ENCODE measurements around the gene KANSL1L. TPM values are rescaled to one million over a fixed set of nuclear protein-coding genes. Genes with fewer than 3 reads are reported as not detected.

The KANSL1L gene
- total RNA-seq, 1 donor from 2014 or later: 32.1 TPM

GRCh38 chr2:210086930-210087329, 84.3 kb downstream of the KANSL1L start:
- DNase-seq (ENCODE audit: low read depth): no peak

GRCh38 chr2:210086292-210086691, 84.9 kb downstream of the KANSL1L start:
- DNase-seq (ENCODE audit: low read depth): peak; percentile 6

- peak; percentile 36 for DNase-seq (ENCODE audit: low read depth)
Measured at GRCh38 chr2:210072922-210073509, 98.2 kb downstream of the KANSL1L start.

- no peak for DNase-seq (ENCODE audit: low read depth)
Measured at GRCh38 chr2:210072493-210072892, 98.7 kb downstream of the KANSL1L start.

- no peak for DNase-seq (ENCODE audit: low read depth)
Measured at GRCh38 chr2:210063306-210063705, 107.9 kb downstream of the KANSL1L start.

- DNase-seq (ENCODE audit: low read depth): no peak
Measured at GRCh38 chr2:210055825-210056224, 115.4 kb downstream of the KANSL1L start.

GRCh38 chr2:210054696-210055095, 116.5 kb downstream of the KANSL1L start:
- no peak for DNase-seq (ENCODE audit: low read depth)

GRCh38 chr2:210050885-210051284, 120.3 kb downstream of the KANSL1L start:
- DNase-seq (ENCODE audit: low read depth): no peak

GRCh38 chr2:210049831-210050230, 121.4 kb downstream of the KANSL1L start:
- DNase-seq (ENCODE audit: low read depth): peak; percentile 94

GRCh38 chr2:210046851-210047500, 124.2 kb downstream of the KANSL1L start:
- DNase-seq (ENCODE audit: low read depth): no peak

GRCh38 chr2:210038078-210038477, 133.1 kb downstream of the KANSL1L start:
- DNase-seq (ENCODE audit: low read depth): no peak

GRCh38 chr2:210035679-210036078, 135.5 kb downstream of the KANSL1L start:
- DNase-seq (ENCODE audit: low read depth): no peak

- no peak for DNase-seq (ENCODE audit: low read depth)
Measured at GRCh38 chr2:210034087-210034683, 137.0 kb downstream of the KANSL1L start.

- DNase-seq (ENCODE audit: low read depth): no peak
Measured at GRCh38 chr2:210028178-210028577, 143.0 kb downstream of the KANSL1L start.

GRCh38 chr2:210027608-210028007, 143.6 kb downstream of the KANSL1L start:
- DNase-seq (ENCODE audit: low read depth): no peak

- no peak for DNase-seq (ENCODE audit: low read depth)
Measured at GRCh38 chr2:210022824-210023223, 148.4 kb downstream of the KANSL1L start.

GRCh38 chr2:210020138-210020537, 151.1 kb downstream of the KANSL1L start:
- no peak for DNase-seq (ENCODE audit: low read depth)

GRCh38 chr2:210009896-210010295, 161.3 kb downstream of the KANSL1L start:
- DNase-seq (ENCODE audit: low read depth): no peak

- DNase-seq (ENCODE audit: low read depth): no peak
Measured at GRCh38 chr2:210009126-210009525, 162.1 kb downstream of the KANSL1L start.

- DNase-seq (ENCODE audit: low read depth): no peak
Measured at GRCh38 chr2:210007895-210008294, 163.3 kb downstream of the KANSL1L start.

- DNase-seq (ENCODE audit: low read depth): no peak
Measured at GRCh38 chr2:210004881-210005280, 166.3 kb downstream of the KANSL1L start.

- DNase-seq (ENCODE audit: low read depth): no peak
Measured at GRCh38 chr2:210003359-210003758, 167.8 kb downstream of the KANSL1L start.

All from myocyte (in vitro differentiated cells).